ENCODE measurements around the gene MED15. TPM values are rescaled to one million over a fixed set of nuclear protein-coding genes. Genes with fewer than 3 reads are reported as not detected.
"Not testable (repeated sequence)": the region's sequence is repeated elsewhere in the genome, so short reads cannot be mapped to it uniquely, and the experiment has no call there.

Gene MED15
- total RNA-seq, 1 experiment from 2014 or later: 87.9 TPM

GRCh38 chr22:20591660-20592310, 84.4 kb downstream of the MED15 start:
- Histone ChIP-seq H3F3A (ENCODE audit: insufficient read depth, low read depth) (no peaks in the 10 kb centered on the region), H3K36me3 (ENCODE audit: low read depth) (no peaks in the 10 kb centered on the region), H3K9me3 (ENCODE audit: insufficient read depth, low read depth) (no peaks in the 10 kb centered on the region), H3K4me3 (no peak overlapping the region), H3K9me2 (ENCODE audit: insufficient read depth) (no peaks in the 10 kb centered on the region), H3K4me1 (replicated peaks; ENCODE audit: insufficient read depth) (no peaks in the 10 kb centered on the region), H3K27ac (no peak overlapping the region), H3K27me3 (ENCODE audit: insufficient read depth, low read depth) (no peaks in the 10 kb centered on the region), H4K20me1 (ENCODE audit: insufficient read depth) (no peaks in the 10 kb centered on the region), H3K79me2 (ENCODE audit: low read depth) (no peaks in the 10 kb centered on the region), H2AFZ (no peak overlapping the region), H3K4me2 (no peak overlapping the region)
- intact Hi-C loops (cut with micrococcal nuclease; ENCODE audit: unreplicated experiment): no loop called here
- DNase-seq: peak in 1 of 2 experiments; percentile 65
- BruUV-seq (replicated peaks): no TSS peak
- ChIA-PET CTCF (no interaction called here), POLR2A (ENCODE audit: unreplicated experiment) (interaction anchor here (0.7 kb wide), 1 partner anchor 405 kb away, joined by 7 read pairs; no protein-coding TSS in a partner anchor)
- no peak for TF ChIP-seq CTCF (conservative IDR thresholded peaks at IDR 0.05)
- TF ChIP-seq EZH2 (IDR thresholded peaks at IDR 0.05; ENCODE audit: low read depth): no peak

- H3K4me1 ChIP-seq (replicated peaks; ENCODE audit: insufficient read depth); H3K27me3 ChIP-seq (ENCODE audit: insufficient read depth, low read depth); intact Hi-C loops (cut with micrococcal nuclease; ENCODE audit: unreplicated experiment); H3K4me2 ChIP-seq; BruUV-seq (replicated peaks); H3K9me2 ChIP-seq (ENCODE audit: insufficient read depth); H3K4me3 ChIP-seq; H4K20me1 ChIP-seq (ENCODE audit: insufficient read depth); H3F3A ChIP-seq (ENCODE audit: insufficient read depth, low read depth); H3K9me3 ChIP-seq (ENCODE audit: insufficient read depth, low read depth); H3K79me2 ChIP-seq (ENCODE audit: low read depth); H3K27ac ChIP-seq; DNase-seq; H3K36me3 ChIP-seq (ENCODE audit: low read depth); H2AFZ ChIP-seq; POLR2A ChIA-PET (ENCODE audit: unreplicated experiment): not testable (repeated sequence)
- CTCF ChIA-PET: interaction anchor here (0.7 kb wide), 1 partner anchor 1116 kb away, joined by 16 read pairs; no protein-coding TSS in a partner anchor
These were observed 86.6 kb downstream of the MED15 start for GRCh38 chr22:20594038-20594437.

- CTCF ChIA-PET; H3K27me3 ChIP-seq (ENCODE audit: insufficient read depth, low read depth); H4K20me1 ChIP-seq (ENCODE audit: insufficient read depth); H3K9me3 ChIP-seq (ENCODE audit: insufficient read depth, low read depth); BruUV-seq (replicated peaks); H2AFZ ChIP-seq; POLR2A ChIA-PET (ENCODE audit: unreplicated experiment); H3K27ac ChIP-seq; H3K36me3 ChIP-seq (ENCODE audit: low read depth); H3K4me1 ChIP-seq (replicated peaks; ENCODE audit: insufficient read depth); intact Hi-C loops (cut with micrococcal nuclease; ENCODE audit: unreplicated experiment); DNase-seq; H3F3A ChIP-seq (ENCODE audit: insufficient read depth, low read depth); H3K9me2 ChIP-seq (ENCODE audit: insufficient read depth); H3K79me2 ChIP-seq (ENCODE audit: low read depth); H3K4me3 ChIP-seq; H3K4me2 ChIP-seq: not testable (repeated sequence)
These were observed 87.1 kb downstream of the MED15 start for GRCh38 chr22:20594486-20594885.

GRCh38 chr22:20595461-20595860, 88.1 kb downstream of the MED15 start:
- TF ChIP-seq CTCF (conservative IDR thresholded peaks at IDR 0.05) (no peak), EZH2 (IDR thresholded peaks at IDR 0.05; ENCODE audit: low read depth) (no peak)
- Histone ChIP-seq H3K4me1 (replicated peaks; ENCODE audit: insufficient read depth) (no peaks in the 10 kb centered on the region), H3F3A (ENCODE audit: insufficient read depth, low read depth) (no peaks in the 10 kb centered on the region), H3K4me3 (no peak overlapping the region), H2AFZ (no peak overlapping the region), H3K9me3 (ENCODE audit: insufficient read depth, low read depth) (no peaks in the 10 kb centered on the region), H3K27me3 (ENCODE audit: insufficient read depth, low read depth) (no peaks in the 10 kb centered on the region), H3K36me3 (ENCODE audit: low read depth) (no peaks in the 10 kb centered on the region), H3K79me2 (ENCODE audit: low read depth) (no peaks in the 10 kb centered on the region), H3K4me2 (no peak overlapping the region), H3K9me2 (ENCODE audit: insufficient read depth) (no peaks in the 10 kb centered on the region), H3K27ac (no peak overlapping the region), H4K20me1 (ENCODE audit: insufficient read depth) (no peaks in the 10 kb centered on the region)
- intact Hi-C loops (cut with micrococcal nuclease; ENCODE audit: unreplicated experiment): no loop called here
- no TSS peak for BruUV-seq (replicated peaks)
- DNase-seq: no peak
- POLR2A ChIA-PET (ENCODE audit: unreplicated experiment): no interaction called here
- CTCF ChIA-PET: no interaction called here

All from PC-9 (cell line).